HG03196 (cell line): Measurements from ENCODE around the gene TNFAIP8L1.

ENCODE experiments used
- ATAC-seq: cut with Tn5 transposase; IDR thresholded peaks from one replicate; pipeline ENCODE4 v1.9.1; 2021; ENCODE audit not compliant: unreplicated experiment

The TNFAIP8L1 gene

DNA sequence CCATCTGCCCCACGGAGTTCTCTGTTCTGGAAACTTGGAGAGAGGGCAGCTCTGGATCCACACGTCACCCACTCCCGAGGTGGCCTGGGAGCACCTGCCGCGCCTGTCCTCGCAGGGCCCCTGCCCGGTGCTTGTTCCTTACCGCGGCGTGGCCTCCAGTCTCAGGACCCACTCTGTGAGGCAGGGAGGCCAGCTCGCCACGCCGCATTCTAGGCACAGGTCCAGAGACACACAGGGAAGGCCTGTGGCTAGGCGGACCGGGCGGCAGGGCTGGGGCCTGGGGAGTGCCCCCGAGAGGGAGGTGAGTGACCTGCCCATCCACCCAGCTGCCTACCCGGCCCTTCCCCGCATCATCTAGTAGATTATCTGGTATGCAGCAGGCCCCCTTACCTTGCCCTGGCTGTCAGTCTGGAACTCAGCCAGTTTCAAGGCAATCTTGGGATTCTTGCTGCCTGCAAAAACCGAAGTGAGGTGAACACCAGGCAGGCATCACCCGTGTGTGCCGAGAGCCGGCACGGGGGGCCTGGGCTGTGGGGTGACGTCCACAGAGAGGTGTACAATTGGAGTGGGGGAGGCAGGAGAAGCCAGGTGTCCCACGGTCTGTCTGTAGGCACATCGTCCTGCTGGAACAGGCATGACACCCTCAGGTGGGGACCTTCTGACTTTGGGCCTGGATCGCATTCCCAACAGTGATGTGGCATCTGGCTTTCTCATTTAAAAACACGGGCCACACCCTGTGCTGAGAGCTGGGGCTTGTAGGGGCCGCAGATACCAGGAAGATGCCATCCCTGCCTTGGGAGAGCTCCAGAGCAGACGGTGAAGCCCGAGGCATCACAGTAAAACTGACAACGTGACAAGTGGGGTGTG is 60.7 kb downstream of the TNFAIP8L1 start:
- ATAC-seq = no peak

DNA sequence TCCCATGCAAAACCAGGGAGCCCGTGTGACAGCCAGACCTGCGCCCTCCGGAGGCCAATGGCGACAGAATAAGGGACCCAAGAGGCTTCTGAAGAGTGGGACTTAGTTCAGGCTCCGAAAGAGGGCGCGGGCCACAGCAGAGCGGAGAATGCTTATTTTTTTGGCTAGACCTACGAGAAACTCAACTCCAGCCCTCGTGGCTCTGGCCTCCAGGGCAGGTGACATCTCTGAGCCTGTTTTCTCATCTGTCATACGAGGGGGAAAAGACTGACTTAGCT is 61.3 kb downstream of the TNFAIP8L1 start:
- no peak for ATAC-seq

DNA sequence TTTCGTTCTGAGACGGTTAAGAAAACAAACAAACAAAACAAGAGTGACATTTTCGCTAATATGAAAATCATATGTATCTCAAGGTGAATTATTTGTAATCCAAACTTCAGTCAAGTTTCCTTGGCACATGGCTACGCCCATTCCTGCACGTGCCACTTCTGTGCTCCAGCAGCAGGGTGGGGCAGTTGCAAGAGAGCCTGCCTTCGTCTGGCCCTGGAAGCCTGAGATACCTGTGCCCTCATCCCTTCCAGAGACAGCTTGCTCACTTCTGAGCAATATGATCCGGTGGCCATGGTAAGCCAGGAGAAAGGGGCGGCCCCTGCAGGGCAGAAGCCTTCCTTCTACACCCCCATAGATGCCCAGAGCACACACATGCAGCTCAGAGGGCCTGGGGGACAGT is 62.2 kb downstream of the TNFAIP8L1 start:
- no peak for ATAC-seq

DNA sequence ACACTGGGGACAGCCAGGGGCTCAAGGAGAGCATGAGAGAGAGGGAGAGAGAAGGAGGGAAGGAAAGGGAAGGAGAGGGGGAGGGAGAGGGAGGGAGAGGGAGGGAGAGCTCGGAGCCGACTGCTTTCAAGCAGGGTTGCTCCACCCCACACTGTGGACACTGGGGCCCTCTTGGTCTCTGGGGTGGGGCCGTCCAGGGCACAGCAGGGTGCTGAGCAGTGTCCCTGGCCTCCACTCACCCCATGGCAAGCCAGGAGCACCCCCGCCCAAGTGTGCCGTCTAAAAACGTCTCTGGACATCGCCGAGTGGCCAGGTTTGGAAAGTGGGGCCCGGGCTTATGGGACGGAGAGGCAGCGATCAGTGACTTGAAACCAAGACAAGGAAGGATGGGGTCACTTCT is 63.4 kb downstream of the TNFAIP8L1 start:
- no peak for ATAC-seq

DNA sequence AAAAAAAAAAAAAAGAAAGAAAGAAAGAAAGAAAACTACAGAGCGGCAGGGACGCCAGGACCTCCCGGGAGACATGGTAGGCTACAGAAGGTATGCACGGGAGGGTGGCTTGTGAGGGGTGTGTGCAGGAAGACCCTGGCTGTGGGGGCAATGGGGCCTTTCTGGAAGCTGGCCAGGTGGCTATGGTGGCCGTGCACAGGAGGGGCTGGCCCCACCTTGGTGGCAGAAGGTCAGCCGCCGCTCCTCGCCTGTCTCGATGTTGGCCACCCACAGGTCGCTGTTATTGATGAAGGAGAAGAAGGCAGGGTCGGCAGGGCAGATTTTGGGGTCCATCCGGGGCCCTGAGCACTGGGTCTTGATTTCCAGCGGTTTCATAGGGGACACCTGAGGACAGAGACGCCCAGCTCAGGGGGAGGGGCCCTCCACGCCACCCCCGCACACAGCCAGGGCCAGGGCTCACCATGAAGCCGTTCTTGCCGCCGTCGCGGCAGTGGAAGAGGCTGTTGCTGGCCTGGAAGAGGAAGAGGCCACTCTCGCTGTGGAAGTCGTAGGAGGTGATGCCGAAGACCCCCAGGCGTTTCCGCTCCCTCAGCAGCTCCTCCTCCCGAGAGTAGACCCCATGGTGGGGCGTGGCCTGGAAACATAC is 64.5 kb downstream of the TNFAIP8L1 start:
- ATAC-seq = no peak

DNA sequence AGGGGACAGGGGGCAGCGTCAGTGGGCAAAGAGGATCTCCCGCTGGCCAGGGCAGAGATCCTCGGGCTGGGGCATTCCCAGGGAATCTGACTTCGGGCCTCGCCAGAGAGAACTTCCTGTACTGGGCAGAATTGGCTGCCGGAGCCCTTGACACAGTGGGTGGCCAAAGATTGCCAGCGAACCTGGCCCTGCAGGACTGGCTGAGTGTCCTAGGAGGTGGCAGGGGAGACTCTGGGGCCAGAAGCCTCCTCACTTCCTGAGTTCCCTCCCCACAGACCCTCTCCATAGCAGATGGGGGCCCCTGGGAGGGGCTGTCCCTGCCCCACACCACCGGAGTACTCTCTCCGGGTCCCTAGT is 65.0 kb downstream of the TNFAIP8L1 start:
- no peak for ATAC-seq
